ENCODE measurements around the gene FUBP3.
A peak's percentile ranks its signal among the peaks of the same experiment; 100 is the strongest.
"Not testable (repeated sequence)": the region's sequence is repeated elsewhere in the genome, so short reads cannot be mapped to it uniquely, and the experiment has no call there.

The FUBP3 gene

DNA sequence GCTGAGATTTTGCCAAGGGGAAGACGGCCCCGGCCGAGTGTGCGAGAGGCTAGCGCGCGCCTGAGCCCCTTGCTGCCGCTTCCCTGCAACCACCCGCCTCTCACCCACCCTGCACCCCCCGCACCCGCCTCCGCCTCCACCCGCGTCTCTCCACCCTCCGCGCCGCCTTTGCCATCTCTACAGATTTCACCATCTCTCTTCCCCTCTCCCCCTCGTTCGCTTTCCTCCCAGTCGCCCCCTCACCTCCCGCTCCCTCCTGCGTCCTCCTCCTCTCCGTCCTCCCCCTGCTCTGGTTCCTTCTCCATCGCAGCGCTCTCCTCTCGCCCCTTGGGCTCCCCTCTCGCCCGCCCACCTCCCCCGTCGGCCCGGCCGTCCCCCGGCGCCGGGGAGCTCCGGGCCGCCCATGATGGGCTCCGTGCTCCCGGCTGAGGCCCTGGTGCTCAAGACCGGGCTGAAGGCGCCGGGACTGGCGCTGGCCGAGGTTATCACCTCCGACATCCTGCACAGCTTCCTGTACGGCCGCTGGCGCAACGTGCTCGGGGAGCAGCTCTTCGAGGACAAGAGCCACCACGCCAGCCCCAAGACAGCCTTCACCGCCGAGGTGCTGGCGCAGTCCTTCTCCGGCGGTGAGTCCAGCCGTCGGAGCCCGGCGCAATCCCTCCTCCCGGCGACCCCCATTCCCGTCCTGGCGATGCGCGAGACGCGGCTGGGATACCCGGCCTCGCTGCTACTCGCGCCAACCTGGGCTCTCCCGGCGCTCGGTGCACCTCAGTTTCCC is 85.1 kb downstream of the FUBP3 start, which contains the start of gene PRDM12:
Gene PRDM12 (plus strand): TSS at position 344 of the 778 bp plus-strand sequence. CDS start 60 bp downstream, at position 404.
- DNase-seq, result no peak

DNA sequence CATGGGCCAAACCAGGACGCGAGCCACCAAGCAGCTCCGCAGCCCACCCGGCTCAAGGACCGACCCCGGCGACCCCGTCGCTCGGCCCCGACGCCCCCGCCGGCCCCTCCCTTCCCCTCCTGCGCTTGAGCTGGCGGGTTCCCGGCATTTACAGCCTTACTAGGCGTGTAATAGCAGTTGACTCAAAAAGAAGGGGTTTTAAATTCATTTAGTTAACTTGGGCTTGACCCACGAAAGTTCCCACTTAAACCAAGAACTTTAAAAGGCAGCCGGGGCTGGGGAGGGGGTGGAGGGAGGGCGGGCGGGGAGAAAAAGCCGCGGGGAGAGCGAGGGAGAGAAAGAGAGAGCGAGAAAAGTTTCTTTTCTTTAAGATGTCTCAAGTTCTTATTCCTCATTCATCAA is 85.7 kb downstream of the FUBP3 start:
- DNase-seq, result no peak

DNA sequence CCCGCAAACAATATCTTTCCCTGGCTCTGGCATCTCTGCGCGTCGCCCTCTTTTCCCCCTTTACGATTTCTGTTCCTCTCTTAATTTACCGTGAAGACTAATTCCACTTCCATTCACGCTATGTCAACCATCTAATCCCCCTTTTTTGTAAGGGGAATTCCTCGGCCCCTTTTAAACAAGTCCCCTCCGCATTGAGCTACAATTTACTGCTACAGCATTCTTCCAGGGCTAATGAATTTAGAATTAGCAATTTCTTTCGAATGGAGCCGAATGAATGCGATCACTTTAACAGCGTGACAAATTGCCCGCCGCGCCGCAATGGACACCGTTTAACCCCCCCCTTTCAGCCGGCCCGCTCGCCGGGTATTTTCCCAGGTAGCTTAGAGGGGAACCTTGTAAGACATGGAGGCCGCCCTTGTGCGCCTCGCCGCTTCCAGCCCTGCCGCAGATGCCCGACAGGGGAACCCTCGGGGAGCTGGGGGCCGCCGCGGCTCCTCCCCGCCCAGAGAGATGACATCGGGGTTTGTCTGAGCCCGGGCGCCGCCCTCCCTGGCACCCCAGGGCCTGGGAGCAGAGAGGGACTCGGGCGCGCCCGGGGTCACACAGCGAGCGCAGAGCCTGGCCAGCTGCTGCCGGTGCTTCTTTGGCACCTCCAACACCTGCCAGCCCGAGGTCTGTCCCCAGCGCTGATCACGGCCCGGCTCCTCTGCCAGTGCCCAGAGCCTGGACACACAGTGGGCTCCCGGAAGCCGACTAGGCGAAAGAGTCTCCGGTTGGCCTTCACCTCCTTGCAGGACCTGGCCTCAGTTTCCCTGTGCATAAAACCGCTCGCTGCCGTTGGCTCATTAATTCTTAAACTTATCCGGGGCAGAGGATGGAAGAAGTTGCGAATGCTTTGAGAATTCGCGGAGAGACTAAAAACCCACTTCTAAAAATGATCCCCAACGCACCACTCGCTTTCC is 86.3 kb downstream of the FUBP3 start:
- no peak for DNase-seq

DNA sequence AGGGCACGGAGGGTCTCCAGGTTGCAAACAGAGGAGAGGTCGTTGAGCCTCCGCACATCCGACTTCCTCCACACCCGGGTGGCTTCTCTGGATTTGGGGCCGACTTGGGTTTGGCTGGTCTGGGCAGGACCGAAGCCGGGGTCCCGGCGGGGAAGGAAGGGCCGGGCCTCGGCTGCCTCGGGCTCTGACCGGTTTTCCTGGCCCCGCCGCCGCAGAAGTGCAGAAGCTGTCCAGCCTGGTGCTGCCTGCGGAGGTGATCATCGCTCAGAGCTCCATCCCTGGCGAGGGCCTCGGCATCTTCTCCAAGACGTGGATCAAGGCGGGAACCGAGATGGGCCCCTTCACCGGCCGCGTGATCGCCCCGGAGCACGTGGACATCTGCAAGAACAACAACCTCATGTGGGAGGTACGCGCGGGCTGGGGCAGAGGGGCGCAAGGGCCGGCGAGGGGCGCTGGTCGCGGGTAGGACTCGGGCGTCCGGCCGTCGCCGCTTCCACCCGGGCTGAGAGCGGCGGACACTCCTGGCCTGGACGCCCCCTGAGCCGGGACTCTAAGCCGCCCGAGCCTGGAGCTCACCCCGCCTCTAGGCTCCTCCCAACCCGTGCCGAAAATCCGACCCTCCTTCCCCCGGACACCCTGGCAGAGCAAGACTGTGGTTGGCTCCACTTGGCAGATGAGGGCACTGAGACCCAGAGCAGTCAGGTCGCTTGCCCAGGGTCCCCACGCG is 87.2 kb downstream of the FUBP3 start:
- no peak for DNase-seq

DNA sequence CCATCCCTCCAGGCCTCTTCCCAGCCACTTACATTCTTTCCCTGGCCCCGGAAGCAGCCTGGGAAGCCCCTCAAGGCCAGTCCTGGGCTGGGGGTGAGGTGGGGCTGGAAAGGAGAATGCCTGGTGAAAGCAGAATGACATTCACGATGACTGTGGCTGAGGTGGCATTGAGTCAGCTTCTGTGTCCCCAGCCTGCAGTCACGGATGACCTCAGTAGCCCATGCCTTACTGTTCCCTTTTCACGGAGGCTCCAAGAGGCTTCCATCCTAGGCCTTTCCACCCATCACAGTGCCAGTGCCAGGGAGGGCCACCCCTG is 87.7 kb downstream of the FUBP3 start:
- DNase-seq, result no peak

DNA sequence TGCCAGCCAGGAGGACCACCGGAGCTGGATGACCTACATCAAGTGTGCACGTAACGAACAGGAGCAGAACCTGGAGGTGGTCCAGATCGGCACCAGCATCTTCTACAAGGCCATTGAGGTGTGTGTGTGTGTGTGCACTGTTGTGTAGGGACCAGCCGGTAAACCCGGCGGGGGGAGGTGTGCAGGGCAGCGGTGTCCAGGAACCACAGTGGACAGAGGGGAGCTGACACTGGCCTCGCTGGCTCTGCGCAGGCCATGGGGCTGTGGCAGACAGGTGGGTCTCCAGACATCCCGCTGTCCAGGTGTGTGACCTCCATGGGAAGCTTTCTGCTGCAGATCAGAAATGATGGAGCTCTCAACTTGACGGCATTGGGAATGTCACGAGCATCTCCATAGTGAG is 88.8 kb downstream of the FUBP3 start:
- no peak for DNase-seq

DNA sequence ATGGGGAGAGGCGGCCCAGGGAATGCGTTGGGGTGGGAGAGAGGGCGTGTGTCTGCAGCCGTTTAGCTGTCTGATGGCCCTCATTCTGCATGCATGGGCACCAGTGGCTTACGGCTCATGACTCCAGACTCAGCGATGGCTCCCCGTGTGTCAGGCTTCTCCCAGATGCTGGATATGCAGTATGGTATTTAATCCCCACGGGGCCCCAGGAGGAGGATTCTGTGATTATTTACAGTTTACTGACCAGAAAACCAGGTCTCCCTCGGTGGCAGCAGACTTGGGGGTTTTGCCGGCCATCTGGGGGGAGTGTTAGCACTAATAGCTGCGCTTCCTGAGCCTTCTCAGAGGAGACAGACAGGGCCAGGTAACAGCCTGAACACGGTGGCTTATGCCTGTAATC is 89.3 kb downstream of the FUBP3 start:
- no peak for DNase-seq

DNA sequence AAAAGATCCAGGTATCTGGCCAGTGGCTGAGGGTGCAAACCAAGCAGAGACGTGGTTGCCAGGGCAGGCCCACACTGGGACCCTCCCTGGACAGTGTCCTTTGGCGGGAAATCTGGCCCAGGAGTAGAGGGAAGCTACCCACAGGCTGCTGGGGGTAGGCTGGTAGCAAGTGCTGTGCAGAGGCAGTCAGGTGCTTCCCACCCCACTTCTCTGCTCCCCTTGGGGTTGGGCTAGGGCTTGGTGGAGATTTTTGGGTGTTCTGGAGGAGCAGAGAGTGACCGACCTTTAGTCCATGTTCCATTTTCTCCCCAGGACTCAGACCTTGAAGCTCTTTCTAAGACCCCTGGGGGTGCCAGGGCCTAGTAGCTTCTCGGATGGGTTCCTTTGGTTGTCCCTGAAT is 90.6 kb downstream of the FUBP3 start:
- no peak for DNase-seq

DNA sequence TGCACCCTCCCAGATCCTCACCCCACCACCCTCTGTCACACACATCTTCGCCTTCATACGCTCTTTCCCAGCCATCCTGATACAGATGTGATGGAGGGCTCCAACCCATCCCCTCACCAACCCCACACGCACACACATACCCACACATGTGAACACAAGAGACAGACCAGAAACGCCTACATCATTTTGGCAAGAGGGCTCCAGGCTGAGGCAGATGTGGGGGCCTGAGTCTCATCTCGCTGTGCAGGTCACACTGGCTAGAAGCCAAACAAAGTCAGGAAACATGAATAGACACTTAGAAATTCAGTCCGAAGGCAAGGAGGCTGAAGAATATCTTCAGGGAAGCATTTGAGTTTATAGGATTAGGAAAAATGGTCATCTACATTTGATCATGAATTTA is 91.3 kb downstream of the FUBP3 start:
- DNase-seq, result no peak

DNA sequence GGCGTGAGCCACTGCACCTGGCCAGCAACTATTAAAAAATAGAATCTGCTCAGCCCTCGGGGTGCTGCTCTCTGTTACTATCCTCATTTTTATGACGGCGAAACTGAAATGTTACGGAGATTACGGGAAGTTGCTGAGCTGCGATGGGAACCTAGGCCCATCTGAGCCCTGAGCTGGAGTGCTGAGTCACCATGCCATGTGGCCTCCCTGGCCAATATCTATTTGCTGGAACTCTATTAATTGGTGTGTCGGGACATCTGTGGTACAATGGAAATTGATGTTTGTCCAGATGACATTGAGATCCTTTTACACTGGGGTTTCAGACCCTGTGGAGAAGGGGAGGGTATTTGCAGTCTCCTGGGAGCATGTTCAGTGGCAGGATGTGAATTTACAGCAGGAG is 93.1 kb downstream of the FUBP3 start:
- DNase-seq, result no peak

DNA sequence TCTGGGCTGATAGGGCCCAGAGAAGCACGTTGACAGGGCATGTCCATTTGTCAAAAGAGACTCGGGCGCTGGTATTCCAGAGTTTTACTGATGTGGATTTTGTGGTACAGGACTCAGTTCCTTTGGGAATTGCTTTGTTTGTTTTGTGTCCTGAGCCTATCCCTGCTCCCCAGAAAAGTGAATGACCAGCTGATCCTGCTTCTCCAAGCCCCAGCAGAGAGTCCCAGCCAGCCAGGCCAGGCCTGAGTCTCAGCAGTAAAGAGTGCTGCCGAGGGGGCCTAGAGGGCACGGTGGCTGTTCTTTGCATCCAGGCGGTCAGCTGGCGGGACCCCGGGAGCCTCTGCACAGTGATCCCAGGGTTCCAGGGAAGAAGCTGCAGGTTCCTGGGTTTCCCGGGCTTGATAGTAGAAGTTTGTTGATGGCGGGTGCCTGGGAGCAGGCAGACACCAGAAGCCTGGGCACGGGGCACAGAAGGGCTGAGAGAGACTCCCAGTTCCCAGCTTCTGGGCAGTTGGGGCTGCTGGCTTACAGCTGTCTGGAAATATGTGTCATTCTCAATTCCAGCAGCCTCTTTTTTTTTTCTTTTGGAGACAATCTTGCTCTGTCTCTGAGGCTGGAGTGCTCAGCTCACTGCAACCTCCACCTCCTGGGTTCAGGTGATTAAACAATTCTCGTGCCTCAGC is 93.7 kb downstream of the FUBP3 start:
- DNase-seq, result no peak

DNA sequence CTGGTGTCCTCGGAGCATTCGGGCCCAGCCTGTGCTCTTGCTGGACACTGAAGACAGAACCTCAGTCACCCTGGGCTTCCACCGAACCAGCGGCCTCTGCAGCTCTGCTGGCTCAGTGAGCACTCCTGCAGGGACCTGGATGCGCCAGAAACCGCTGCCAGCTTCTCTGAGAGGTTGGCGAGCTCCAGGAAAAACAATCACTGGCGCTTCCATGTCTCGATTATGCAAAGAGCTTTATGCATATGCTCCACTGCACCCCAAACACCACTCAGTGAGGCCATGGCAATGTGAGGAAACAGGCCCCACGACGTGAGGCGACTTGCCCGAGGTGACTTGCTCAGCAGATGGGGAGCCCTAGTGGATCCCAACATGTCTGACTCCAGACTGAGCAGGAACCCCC is 96.0 kb downstream of the FUBP3 start:
- no peak for DNase-seq

DNA sequence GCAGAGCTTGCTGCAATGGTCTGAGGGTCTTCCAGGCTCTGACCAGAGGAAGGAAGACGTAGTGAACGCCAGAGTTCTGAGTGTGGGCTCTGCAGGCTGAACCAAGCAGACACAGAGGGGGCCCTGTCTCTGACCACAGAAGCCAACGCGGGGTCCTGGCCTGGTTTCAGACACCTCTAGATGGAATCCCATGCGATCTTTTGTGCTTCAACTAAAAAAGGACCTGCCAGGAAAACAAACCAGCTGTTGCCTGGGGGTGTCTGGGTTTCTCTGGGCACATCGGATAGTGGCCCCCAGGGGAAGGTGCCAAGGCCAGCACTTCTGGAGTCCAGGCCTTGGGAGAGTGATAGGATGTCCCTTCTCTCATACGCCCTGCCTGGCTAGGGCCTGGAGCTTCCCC is 97.9 kb downstream of the FUBP3 start:
- DNase-seq, result no peak

DNA sequence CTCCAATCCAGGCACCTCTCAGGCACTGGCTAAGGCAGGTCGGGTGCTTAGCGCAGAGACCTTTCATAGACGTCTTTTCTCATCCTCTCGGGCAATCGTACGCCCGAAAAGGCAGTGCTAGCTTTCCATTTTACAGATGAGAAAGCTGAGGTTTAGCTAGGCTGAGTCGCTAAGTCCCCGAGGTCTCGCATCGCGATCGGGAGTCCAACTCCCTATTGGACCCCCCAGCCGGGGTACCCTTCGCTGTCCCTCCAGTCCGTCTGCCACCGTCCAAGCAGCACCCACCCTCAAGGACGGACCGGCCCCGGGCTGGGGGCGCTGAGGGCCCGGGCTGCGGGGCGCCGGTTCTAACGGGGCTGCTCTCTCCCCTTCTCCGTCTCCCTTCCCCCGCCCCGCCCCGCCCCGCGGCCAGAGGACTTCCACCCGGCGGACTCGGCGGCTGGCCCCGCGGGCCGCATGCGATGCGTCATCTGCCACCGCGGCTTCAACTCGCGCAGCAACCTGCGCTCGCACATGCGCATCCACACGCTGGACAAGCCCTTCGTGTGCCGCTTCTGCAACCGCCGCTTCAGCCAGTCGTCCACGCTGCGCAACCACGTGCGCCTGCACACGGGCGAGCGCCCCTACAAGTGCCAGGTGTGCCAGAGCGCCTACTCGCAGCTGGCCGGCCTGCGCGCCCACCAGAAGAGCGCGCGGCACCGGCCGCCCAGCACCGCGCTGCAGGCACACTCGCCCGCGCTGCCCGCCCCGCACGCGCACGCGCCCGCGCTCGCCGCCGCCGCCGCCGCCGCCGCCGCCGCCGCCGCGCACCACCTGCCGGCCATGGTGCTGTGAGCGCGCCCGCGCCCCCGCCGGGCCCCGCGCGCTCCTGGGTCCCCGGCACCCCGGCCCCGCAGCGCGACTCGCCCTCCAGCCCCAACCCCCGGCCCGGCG is 101.7 kb downstream of the FUBP3 start:
- DNase-seq, result peak; percentile 58 to 75

DNA sequence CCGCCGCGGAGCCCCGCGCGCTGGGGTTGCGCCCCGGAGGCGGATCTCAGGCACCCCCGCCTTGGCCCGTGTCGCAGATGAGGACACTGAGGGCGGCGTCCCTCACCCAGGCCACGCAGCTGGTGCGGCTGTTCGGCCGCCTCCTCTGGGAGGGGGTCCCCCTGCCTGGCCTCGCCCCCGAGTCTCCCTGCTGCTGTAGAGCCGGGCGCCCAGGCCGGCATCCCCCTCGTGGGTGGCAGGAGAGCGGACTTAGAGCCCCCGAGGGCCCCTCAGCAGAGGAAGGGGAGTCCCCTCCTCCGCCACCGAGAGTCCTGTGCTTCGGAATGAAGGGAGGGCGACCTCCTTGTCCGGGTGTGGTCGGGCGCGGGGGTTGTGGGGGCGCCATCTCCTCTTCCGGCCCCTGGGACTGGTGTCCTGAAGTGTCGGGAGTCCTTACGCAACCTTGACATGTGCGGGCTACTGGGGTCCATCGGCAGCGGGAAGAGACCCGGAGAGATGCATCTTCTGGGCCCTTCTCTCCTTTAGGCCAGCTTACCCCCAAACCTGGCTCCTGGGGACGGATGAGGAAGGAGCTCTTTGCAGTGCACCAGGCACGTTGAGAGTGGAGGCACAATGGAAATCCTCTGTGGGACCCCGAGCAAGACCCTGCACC is 102.5 kb downstream of the FUBP3 start:
- DNase-seq, result peak in 1 of 2 donors; percentile 14

DNA sequence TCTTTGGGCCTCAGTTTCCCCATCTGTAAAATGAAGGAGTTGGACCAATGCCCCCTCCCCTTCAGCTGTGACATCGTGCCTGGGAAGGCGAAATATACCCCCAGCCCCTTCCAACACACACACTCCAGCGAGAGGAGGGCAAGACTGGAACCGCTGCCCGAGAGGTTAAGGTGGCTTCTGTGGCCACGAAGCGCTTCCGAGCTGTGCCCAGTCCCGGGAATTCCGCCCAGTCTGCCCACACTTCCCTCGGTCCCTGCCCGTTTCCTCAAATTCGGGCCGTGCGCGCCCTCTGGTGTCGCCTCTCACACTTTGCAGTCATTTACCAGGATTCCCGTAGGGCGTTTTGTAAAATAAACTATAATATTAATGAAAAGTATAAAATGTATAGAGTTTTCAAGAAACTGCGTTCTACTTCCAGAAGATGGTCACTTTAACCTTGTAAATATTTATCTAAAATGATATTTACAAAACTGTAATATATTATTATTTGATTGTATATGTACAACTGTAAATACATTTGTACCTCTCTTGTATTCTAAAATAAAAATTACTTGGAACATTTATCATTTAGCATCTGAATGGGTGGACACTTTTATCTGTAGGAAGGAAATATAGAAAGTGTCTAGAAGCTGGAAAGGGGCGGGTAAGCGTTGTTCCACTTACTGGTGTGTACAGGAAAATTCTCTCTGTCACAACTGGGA is 103.2 kb downstream of the FUBP3 start:
- DNase-seq, result peak; percentile 55 to 57

DNA sequence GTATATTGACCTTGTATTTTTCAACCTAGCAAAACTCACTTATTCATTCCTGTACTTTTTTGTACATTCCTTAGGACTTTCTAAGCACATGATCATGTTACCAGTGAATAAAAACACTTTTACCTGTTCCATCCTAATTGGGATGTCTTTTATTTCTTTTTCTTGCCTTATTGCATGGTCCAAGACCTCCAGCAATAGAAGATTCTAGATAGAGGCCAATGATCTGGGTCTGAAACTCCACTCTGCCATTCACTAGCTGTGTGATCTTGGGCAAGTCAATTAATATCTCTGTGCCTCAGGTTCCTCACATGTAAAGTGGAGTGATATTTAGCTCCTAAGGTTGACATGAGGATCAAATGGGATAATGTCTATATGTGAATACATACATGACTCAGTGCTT is 105.7 kb downstream of the FUBP3 start:
- no peak for DNase-seq

DNA sequence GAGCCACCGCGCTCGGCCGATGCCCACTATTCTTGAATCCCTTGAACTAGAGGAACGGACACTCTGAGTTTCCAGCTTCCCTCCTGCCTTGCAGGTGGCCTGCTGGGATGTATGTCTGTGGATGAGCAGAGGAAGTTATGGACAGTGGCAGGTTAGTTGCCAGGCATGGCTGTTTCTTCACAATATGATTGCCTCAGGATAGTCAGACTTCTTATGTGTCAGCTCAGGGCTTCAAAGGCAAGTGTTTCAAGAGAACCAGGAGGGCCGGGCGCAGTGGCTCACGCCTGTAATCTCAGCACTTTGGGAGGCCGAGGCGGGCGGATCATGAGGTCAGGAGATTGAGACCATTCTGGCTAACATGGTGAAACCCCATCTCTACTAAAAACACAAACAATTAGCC is 106.6 kb downstream of the FUBP3 start:
- not testable (repeated sequence) for DNase-seq

DNA sequence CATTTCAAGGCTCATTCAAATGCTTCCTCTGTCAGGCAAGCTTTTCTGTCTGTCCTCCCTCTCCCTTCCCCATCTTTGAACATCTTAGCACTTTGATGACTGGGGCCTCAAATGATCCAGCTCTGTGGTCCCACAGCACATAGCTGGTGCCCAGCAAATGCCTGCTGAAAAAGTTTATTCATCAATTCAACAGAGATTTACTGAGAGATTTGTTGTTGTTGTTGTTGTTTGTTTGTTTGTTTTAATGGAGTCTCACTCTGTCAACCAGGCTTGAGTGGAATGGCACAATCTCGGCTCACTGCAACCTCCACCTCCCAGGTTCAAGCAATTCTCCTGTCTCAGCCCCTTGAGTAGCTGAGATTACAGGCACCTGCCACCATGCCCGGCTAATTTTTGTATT is 108.2 kb downstream of the FUBP3 start:
- DNase-seq, result no peak

Data from CD4-positive, alpha-beta T cell treated with Interleukin-4 for 1 hour (primary cell).